Activated CD8-positive, alpha-beta T cell treated with anti-CD3 and anti-CD28 coated beads, Interleukin-2, amount 10 ng/mL, durations not matched to agents 7 days and 5 days (primary cell): Measurements from ENCODE around the gene FAM3A. TPM values are rescaled to one million over a fixed set of nuclear protein-coding genes. Genes with fewer than 3 reads are reported as not detected.
A peak's percentile ranks its signal among the peaks of the same experiment; 100 is the strongest.
"Not testable (repeated sequence)": the region's sequence is repeated elsewhere in the genome, so short reads cannot be mapped to it uniquely, and the experiment has no call there.

Experiments used
- ATAC-seq: fragments of 150-1000 bp; cut with Tn5 transposase; one replicate; pipeline ENCODE4 v1.10.0; 2021; ENCODE audit warnings: moderate library complexity
- CTCF ChIA-PET: fragments of 350-600 bp; sonication (Branson Sonifier 250); formaldehyde crosslinking; loops from one replicate; lab custom pipeline; 2021; ENCODE audit warnings: antibody characterized with exemption; lab: Charles Lee
- POLR2A ChIA-PET: fragments of 350-600 bp; sonication (Branson Sonifier 250); formaldehyde crosslinking; loops from one replicate; lab custom pipeline; 2021; ENCODE audit warnings: antibody characterized with exemption; lab: Charles Lee
- DNase-seq: peaks from one replicate; pipeline ENCODE4 v3.0.0-alpha.2; 2020
- H3K27ac Mint-ChIP-seq: one replicate; pipeline ENCODE4 v1.8.0; 2021; ENCODE audit warnings: mild to moderate bottlenecking, mixed read lengths
- H3K27me3 Mint-ChIP-seq: one replicate; pipeline ENCODE4 v1.8.0; 2021; ENCODE audit warnings: low read depth, mixed read lengths
- H3K36me3 Mint-ChIP-seq: one replicate; pipeline ENCODE4 v1.8.0; 2021; ENCODE audit warnings: low read depth, mixed read lengths
- H3K4me1 Mint-ChIP-seq: one replicate; pipeline ENCODE4 v1.8.0; 2021; ENCODE audit warnings: low read depth, mixed read lengths
- H3K4me3 Mint-ChIP-seq: one replicate; pipeline ENCODE4 v1.8.0; 2021; ENCODE audit warnings: mild to moderate bottlenecking, mixed read lengths
- H3K9me3 Mint-ChIP-seq: one replicate; pipeline ENCODE4 v1.8.0; 2022; ENCODE audit warnings: mixed read lengths; ENCODE audit not compliant: insufficient read depth
- total RNA-seq, 2 experiments: library from RNA; stranded (reverse); gene quantifications; one replicate each; pipeline ENCODE4 v1.2.3, GENCODE V29; 2021

The FAM3A gene, protein sequence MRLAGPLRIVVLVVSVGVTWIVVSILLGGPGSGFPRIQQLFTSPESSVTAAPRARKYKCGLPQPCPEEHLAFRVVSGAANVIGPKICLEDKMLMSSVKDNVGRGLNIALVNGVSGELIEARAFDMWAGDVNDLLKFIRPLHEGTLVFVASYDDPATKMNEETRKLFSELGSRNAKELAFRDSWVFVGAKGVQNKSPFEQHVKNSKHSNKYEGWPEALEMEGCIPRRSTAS
- 10 to 100 TPM; 28.5 to 31.6 TPM for total RNA-seq

DNA sequence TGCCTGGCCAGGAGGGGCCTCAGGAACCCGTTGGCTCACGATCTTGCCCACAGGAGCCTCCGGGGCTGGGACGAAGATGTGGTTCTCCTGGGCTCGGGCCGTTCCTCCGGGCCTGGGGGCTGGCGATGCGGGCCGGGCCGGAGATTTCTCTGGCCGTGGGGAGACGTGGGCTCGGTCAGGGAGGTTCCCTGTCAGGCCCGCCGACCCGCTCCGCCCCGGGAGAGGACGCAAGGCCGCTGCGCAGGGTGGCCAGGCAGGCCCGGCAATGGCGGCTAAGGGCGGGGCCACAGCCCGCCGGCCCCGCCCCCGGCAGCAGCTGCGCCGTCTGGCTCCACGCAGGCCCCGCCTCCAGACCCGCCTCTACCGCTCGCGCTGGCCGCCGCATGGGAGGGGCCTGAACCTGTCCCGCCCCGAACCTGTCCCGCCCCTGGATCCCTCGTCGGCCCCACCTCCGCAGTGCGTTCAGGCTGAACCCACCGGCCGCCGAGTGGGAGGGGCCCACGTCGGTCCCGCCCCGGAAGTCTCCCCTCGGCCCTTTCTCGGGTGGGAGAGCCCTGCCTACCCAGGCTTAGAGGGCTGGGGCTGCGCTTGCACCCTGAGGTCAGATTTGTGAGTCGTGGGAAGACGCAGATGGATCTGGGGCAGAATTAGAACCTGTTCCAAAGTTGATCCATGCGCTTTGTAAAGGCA is at the start of gene FAM3A:
Gene FAM3A, minus strand, starts transcription at position 267 of the 690 bp plus-strand sequence. CDS start 460 bp downstream, outside the sequence.
- Mint-ChIP-seq H3K27me3 (no peaks in the 10 kb centered on the region), H3K4me1 (peaks cover 32% of the 10 kb centered on the region), H3K4me3 (peak within 1 kb of the TSS; percentile 82), H3K9me3 (no peaks in the 10 kb centered on the region), H3K27ac (peak within 1 kb of the TSS; percentile 89), H3K36me3 (peaks cover 13% of the 10 kb centered on the region)
- ChIA-PET POLR2A (interaction anchor here (1.0 to 1.9 kb wide), 3 partner anchors 26 to 117 kb away, joined by 3 to 8 read pairs (median 3); partner anchors contain the start of genes SLC10A3 and UBL4A), CTCF (interaction anchor here (3.2 kb wide), 1 partner anchor 11 kb away, joined by 14 read pairs; no protein-coding TSS in a partner anchor)
- ATAC-seq (peak; percentile 95), DNase-seq (peak; percentile 94)

GRCh38 chrX:154562295-154562694 is 46.3 kb upstream of the FAM3A start:
- CTCF ChIA-PET, DNase-seq, H3K27ac Mint-ChIP-seq, H3K9me3 Mint-ChIP-seq, H3K4me3 Mint-ChIP-seq, H3K4me1 Mint-ChIP-seq, POLR2A ChIA-PET, H3K27me3 Mint-ChIP-seq, ATAC-seq, H3K36me3 Mint-ChIP-seq: not testable (repeated sequence)

GRCh38 chrX:154560326-154560725 is 44.3 kb upstream of the FAM3A start:
- ATAC-seq, H3K27me3 Mint-ChIP-seq, H3K9me3 Mint-ChIP-seq, H3K27ac Mint-ChIP-seq, CTCF ChIA-PET, H3K4me3 Mint-ChIP-seq, H3K36me3 Mint-ChIP-seq, DNase-seq, POLR2A ChIA-PET, H3K4me1 Mint-ChIP-seq: not testable (repeated sequence)

- H3K27me3 Mint-ChIP-seq, CTCF ChIA-PET, H3K27ac Mint-ChIP-seq, POLR2A ChIA-PET, H3K4me3 Mint-ChIP-seq, DNase-seq, H3K4me1 Mint-ChIP-seq, ATAC-seq, H3K36me3 Mint-ChIP-seq, H3K9me3 Mint-ChIP-seq: not testable (repeated sequence)
Measured at GRCh38 chrX:154558896-154559295, 42.9 kb upstream of the FAM3A start.

GRCh38 chrX:154558060-154558690 is 42.1 kb upstream of the FAM3A start:
- H3K9me3 Mint-ChIP-seq, H3K27ac Mint-ChIP-seq, H3K27me3 Mint-ChIP-seq, H3K4me3 Mint-ChIP-seq, POLR2A ChIA-PET, DNase-seq, H3K4me1 Mint-ChIP-seq, CTCF ChIA-PET: not testable (repeated sequence)
- peak; percentile 78 for ATAC-seq
- peaks cover 12% of the 10 kb centered on the region for H3K36me3 Mint-ChIP-seq

GRCh38 chrX:154552112-154552806 is 36.2 kb upstream of the FAM3A start:
- H3K36me3 Mint-ChIP-seq, result peaks cover 37% of the 10 kb centered on the region
- H3K27ac Mint-ChIP-seq, result peak overlapping the region; percentile 39
- DNase-seq, H3K9me3 Mint-ChIP-seq, H3K4me3 Mint-ChIP-seq, H3K27me3 Mint-ChIP-seq, ATAC-seq, CTCF ChIA-PET: not testable (repeated sequence)
- H3K4me1 Mint-ChIP-seq, result peaks cover 36% of the 10 kb centered on the region
- POLR2A ChIA-PET, result interaction anchor here (0.5 kb wide), 1 partner anchor 170 kb away, joined by 3 read pairs; no protein-coding TSS in a partner anchor

DNA sequence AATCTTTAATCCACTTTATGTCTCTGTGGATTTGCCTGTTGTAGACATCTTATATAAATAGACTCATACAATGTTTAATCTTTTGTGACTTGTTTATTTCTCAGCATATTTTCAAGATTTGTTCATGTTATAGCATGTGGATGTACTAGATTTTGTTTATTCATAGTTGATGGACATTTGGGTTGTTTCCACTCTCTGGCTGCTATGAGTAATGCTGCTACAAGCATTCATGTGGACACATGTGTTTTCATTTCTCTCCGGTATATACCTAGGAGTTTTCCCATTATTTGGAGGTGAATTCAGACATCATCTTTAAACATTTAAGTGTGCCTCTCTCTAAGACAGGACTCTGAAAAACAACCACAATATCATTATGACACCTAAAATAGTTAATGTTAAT is 33.7 kb upstream of the FAM3A start:
- ChIA-PET POLR2A (interaction anchor here (0.5 kb wide), 1 partner anchor 236 kb away, joined by 3 read pairs; no protein-coding TSS in a partner anchor), CTCF (no interaction called here)
- ATAC-seq, result no peak
- Mint-ChIP-seq H3K27ac (no peak overlapping the region), H3K36me3 (peaks cover 47% of the 10 kb centered on the region), H3K4me1 (peaks cover 43% of the 10 kb centered on the region), H3K4me3 (peak overlapping the region; percentile 58), H3K27me3 (no peaks in the 10 kb centered on the region), H3K9me3 (no peaks in the 10 kb centered on the region)
- no peak for DNase-seq

GRCh38 chrX:154548028-154548316 is 31.9 kb upstream of the FAM3A start:
- H3K4me1 Mint-ChIP-seq, result peaks cover 47% of the 10 kb centered on the region

GRCh38 chrX:154547245-154548027 is 31.4 kb upstream of the FAM3A start, which contains the start of gene IKBKG:
IKBKG (plus strand) TSS chrX:154547620; CDS start chrX:154552003, 4,383 bp downstream.
- H3K4me1 Mint-ChIP-seq, result peaks cover 52% of the 10 kb centered on the region
- no peaks in the 10 kb centered on the region for H3K27me3 Mint-ChIP-seq
- H3K36me3 Mint-ChIP-seq, result peaks cover 46% of the 10 kb centered on the region
- H3K27ac Mint-ChIP-seq, result peak within 1 kb of the TSS; percentile 94
- peak within 1 kb of the TSS; percentile 90 for H3K4me3 Mint-ChIP-seq
- POLR2A ChIA-PET, result interaction anchor here (0.7 kb wide), 1 partner anchor 114 kb away, joined by 4 read pairs; no protein-coding TSS in a partner anchor
- peak; percentile 91 for DNase-seq
- no peaks in the 10 kb centered on the region for H3K9me3 Mint-ChIP-seq
- CTCF ChIA-PET, result no interaction called here
- peak; percentile 84 for ATAC-seq

More at GRCh38 chrX:154548028-154548316, 31.9 kb upstream of the FAM3A start:
- Mint-ChIP-seq H3K4me3 (peak overlapping the region; percentile 90), H3K27ac (peak overlapping the region; percentile 94), H3K9me3 (no peaks in the 10 kb centered on the region), H3K27me3 (no peaks in the 10 kb centered on the region), H3K36me3 (peaks cover 44% of the 10 kb centered on the region)
- no peak for DNase-seq
- POLR2A ChIA-PET, result interaction anchor here (0.7 kb wide), 1 partner anchor 114 kb away, joined by 4 read pairs; no protein-coding TSS in a partner anchor
- CTCF ChIA-PET, result no interaction called here
- no peak for ATAC-seq

- H3K36me3 Mint-ChIP-seq, result peaks cover 40% of the 10 kb centered on the region
- peak within 1 kb of the TSS; percentile 94 for H3K27ac Mint-ChIP-seq
- H3K4me3 Mint-ChIP-seq, result peak within 1 kb of the TSS; percentile 90
- peak; percentile 81 for DNase-seq
- CTCF ChIA-PET, result no interaction called here
- peaks cover 53% of the 10 kb centered on the region for H3K4me1 Mint-ChIP-seq
- POLR2A ChIA-PET, result no interaction called here
- no peaks in the 10 kb centered on the region for H3K9me3 Mint-ChIP-seq
- no peaks in the 10 kb centered on the region for H3K27me3 Mint-ChIP-seq
- peak; percentile 60 for ATAC-seq
Measured at GRCh38 chrX:154546354-154547244, 30.6 kb upstream of the FAM3A start, which contains the start of gene G6PD. G6PD (minus strand) TSS chrX:154546846; CDS start chrX:154546155, 691 bp downstream.
